OCI-LY1 (cell line): ENCODE results near the gene SYNJ1.

Source experiments
- CTCF ChIP-seq: fragments of 200-600 bp; sonication (generic), shearing (Covaris generic); IDR thresholded peaks from 2 replicates; pipeline ENCODE4 v1.5.1; 2017; ENCODE audit warnings: mild to moderate bottlenecking, antibody characterized with exemption, low read length, moderate library complexity, mixed read lengths
- EZH2 ChIP-seq: fragments of 200-600 bp; sonication (generic), shearing (Covaris generic); IDR thresholded peaks from 2 replicates; pipeline ENCODE4 v1.8.0; 2017; ENCODE audit warnings: borderline replicate concordance, mixed run types, mild to moderate bottlenecking, antibody characterized with exemption, low read length, moderate library complexity, mixed read lengths

GRCh38 chr21:32612999-32613337, 114.8 kb downstream of the SYNJ1 start:
- TF ChIP-seq CTCF (no peak), EZH2 (no peak)
